HL-60 (cell line): ENCODE measurements around the gene ZBTB6.

ENCODE experiments used
- DNase-seq, 2 experiments: peaks; one replicate each; pipeline ENCODE4 v3.0.0-alpha.2; 2010 to 2020; ENCODE audit warnings: low read depth in 1 of 2, low spot score in 1 of 2
- H3K27ac ChIP-seq: fragments of 250-450 bp; sonication (Bioruptor Pico); replicated peaks from 2 replicates; pipeline ENCODE4 v1.5.1; 2020; ENCODE audit warnings: mild to moderate bottlenecking, moderate library complexity
- H3K27me3 ChIP-seq: fragments of 250-450 bp; sonication (Bioruptor Pico); 2 replicates; pipeline ENCODE4 v1.5.1; 2021; ENCODE audit warnings: mild to moderate bottlenecking, moderate library complexity; ENCODE audit not compliant: insufficient read depth, poor library complexity, severe bottlenecking
- H3K4me3 ChIP-seq: replicated peaks from 2 replicates; pipeline ENCODE4 v1.5.1; 2011; ENCODE audit warnings: mild to moderate bottlenecking, control low read depth, low read length; ENCODE audit not compliant: insufficient read depth
- CTCF ChIP-seq: IDR thresholded peaks from one replicate; pipeline ENCODE4 v1.5.1; 2011; ENCODE audit warnings: low read length, control low read depth, inconsistent platforms; ENCODE audit not compliant: insufficient read depth
- GABPA ChIP-seq: IDR thresholded peaks from 2 replicates; pipeline ENCODE4 v1.6.1; 2012; ENCODE audit warnings: low read depth
- POLR2AphosphoS5 ChIP-seq: IDR thresholded peaks from 2 replicates; pipeline ENCODE4 v1.6.1; 2012; ENCODE audit warnings: low read depth
- REST ChIP-seq: IDR thresholded peaks from 2 replicates; pipeline ENCODE4 v1.6.1; 2012; ENCODE audit warnings: low read depth; ENCODE audit not compliant: insufficient replicate concordance
- SPI1 ChIP-seq: IDR thresholded peaks from 2 replicates; pipeline ENCODE4 v1.6.1; 2012; ENCODE audit warnings: low read depth, mild to moderate bottlenecking, borderline replicate concordance

The ZBTB6 gene

GRCh38 chr9:122897969-122898368 is 15.2 kb downstream of the ZBTB6 start:
- Histone ChIP-seq H3K27ac (no peak overlapping the region), H3K27me3 (no peaks in the 10 kb centered on the region), H3K4me3 (no peak overlapping the region)
- TF ChIP-seq SPI1 (no peak), GABPA (no peak), POLR2AphosphoS5 (no peak), REST (no peak)
- DNase-seq, result no peak

- TF ChIP-seq SPI1, result no peak
- TF ChIP-seq CTCF, result no peak
- no peak for TF ChIP-seq POLR2AphosphoS5
- no peak for TF ChIP-seq REST
- TF ChIP-seq GABPA, result no peak
- Histone ChIP-seq H3K27me3 (no peaks in the 10 kb centered on the region), H3K27ac (no peak overlapping the region), H3K4me3 (no peak overlapping the region)
- no peak for DNase-seq
Measured at GRCh38 chr9:122888480-122888879, 24.6 kb downstream of the ZBTB6 start.

GRCh38 chr9:122883125-122883524 is 30.0 kb downstream of the ZBTB6 start:
- H3K4me3 ChIP-seq, result no peak overlapping the region
- no peak for DNase-seq
- TF ChIP-seq CTCF (no peak), REST (no peak)
- no peaks in the 10 kb centered on the region for H3K27me3 ChIP-seq
- no peak overlapping the region for H3K27ac ChIP-seq

- no peaks in the 10 kb centered on the region for H3K27me3 ChIP-seq
- TF ChIP-seq REST (no peak), CTCF (no peak), GABPA (no peak), SPI1 (no peak), POLR2AphosphoS5 (no peak)
- no peak overlapping the region for H3K27ac ChIP-seq
- no peak for DNase-seq
- no peak overlapping the region for H3K4me3 ChIP-seq
Measured at GRCh38 chr9:122879443-122879842, 33.7 kb downstream of the ZBTB6 start.
